HEK293T (cell line): ENCODE measurements around the gene TTC13.

Source experiments
- CTCF ChIA-PET: fragments of 350-600 bp; formaldehyde crosslinking; extraction: SDS; loops from one replicate; lab custom pipeline; 2021; ENCODE audit warnings: antibody characterized with exemption, inconsistent platforms; lab: Yijun Ruan, JAX
- POLR2A ChIA-PET: fragments of 350-600 bp; formaldehyde crosslinking; extraction: SDS; loops from one replicate; lab custom pipeline; 2020; ENCODE audit warnings: antibody characterized with exemption, inconsistent platforms; lab: Yijun Ruan, JAX
- DNase-seq: peaks from one replicate; pipeline ENCODE4 v3.0.0; 2012; ENCODE audit warnings: mixed read lengths; ENCODE audit errors: extremely low spot score
- ARNT ChIP-seq: fragments of 450-650 bp; IDR thresholded peaks from 2 replicates; pipeline ENCODE4 v1.6.1; 2017; ENCODE audit warnings: mild to moderate bottlenecking
- BHLHE40 ChIP-seq: fragments of 450-650 bp; IDR thresholded peaks from 2 replicates; pipeline ENCODE4 v1.6.1; 2016; ENCODE audit warnings: mild to moderate bottlenecking, moderate library complexity, borderline replicate concordance
- CTBP1 ChIP-seq: fragments of 450-650 bp; IDR thresholded peaks from 2 replicates; pipeline ENCODE4 v1.6.1; 2016; ENCODE audit warnings: borderline replicate concordance
- ELF4 ChIP-seq: fragments of 450-650 bp; IDR thresholded peaks from 2 replicates; pipeline ENCODE4 v1.6.1; 2017; ENCODE audit warnings: antibody characterized with exemption
- FOXA1 ChIP-seq: fragments of 450-650 bp; IDR thresholded peaks from 2 replicates; pipeline ENCODE4 v1.6.1; 2016; ENCODE audit warnings: mild to moderate bottlenecking
- FOXK2 ChIP-seq: fragments of 450-650 bp; IDR thresholded peaks from 2 replicates; pipeline ENCODE4 v1.6.1; 2016; ENCODE audit warnings: mild to moderate bottlenecking
- FOXM1 ChIP-seq: fragments of 450-650 bp; IDR thresholded peaks from 2 replicates; pipeline ENCODE4 v1.6.1; 2017; ENCODE audit warnings: mild to moderate bottlenecking, borderline replicate concordance
- HDGF ChIP-seq: fragments of 450-650 bp; IDR thresholded peaks from 2 replicates; pipeline ENCODE4 v1.6.1; 2017; ENCODE audit warnings: antibody characterized with exemption, borderline replicate concordance
- L3MBTL2 ChIP-seq: fragments of 450-650 bp; conservative IDR thresholded peaks from 2 replicates; pipeline ENCODE4 v1.6.1; 2016; ENCODE audit warnings: mild to moderate bottlenecking
- LEF1 ChIP-seq: fragments of 450-650 bp; IDR thresholded peaks from 2 replicates; pipeline ENCODE4 v1.6.1; 2017; ENCODE audit warnings: mild to moderate bottlenecking, borderline replicate concordance
- NFRKB ChIP-seq: fragments of 450-650 bp; IDR thresholded peaks from 2 replicates; pipeline ENCODE4 v1.6.1; 2016; ENCODE audit warnings: mild to moderate bottlenecking, moderate library complexity
- PKNOX1 ChIP-seq: fragments of 450-650 bp; IDR thresholded peaks from 2 replicates; pipeline ENCODE4 v1.6.1; 2016
- SP1 ChIP-seq: fragments of 450-650 bp; IDR thresholded peaks from 2 replicates; pipeline ENCODE4 v1.6.1; 2017
- SUZ12 ChIP-seq: fragments of 450-650 bp; IDR thresholded peaks from 2 replicates; pipeline ENCODE4 v1.6.1; 2016; ENCODE audit warnings: mild to moderate bottlenecking
- TARDBP ChIP-seq: fragments of 450-650 bp; IDR thresholded peaks from 2 replicates; pipeline ENCODE4 v1.6.1; 2016
- ZNF384 ChIP-seq: fragments of 450-650 bp; IDR thresholded peaks from 2 replicates; pipeline ENCODE4 v1.6.1; 2016

TTC13 gene

GRCh38 chr1:230910755-230911117 lies 67.9 kb downstream of the TTC13 start:
- ChIA-PET POLR2A (no interaction called here), CTCF (interaction anchor here (0.6 kb wide), 2 partner anchors 20 to 111 kb away, joined by 3 to 4 read pairs; no protein-coding TSS in a partner anchor)
- no peak for TF ChIP-seq ARNT
- no peak for TF ChIP-seq L3MBTL2
- no peak for TF ChIP-seq SUZ12
- no peak for TF ChIP-seq FOXA1
- no peak for TF ChIP-seq FOXM1
- TF ChIP-seq LEF1 = no peak
- no peak for TF ChIP-seq TARDBP
- TF ChIP-seq NFRKB = no peak
- TF ChIP-seq FOXK2 = no peak
- TF ChIP-seq SP1 = no peak
- TF ChIP-seq HDGF = no peak
- no peak for TF ChIP-seq BHLHE40
- no peak for TF ChIP-seq ELF4
- TF ChIP-seq CTBP1 = no peak
- TF ChIP-seq PKNOX1 = no peak
- no peak for TF ChIP-seq ZNF384
- DNase-seq = no peak

- no peak for TF ChIP-seq SP1
- CTCF ChIA-PET = interaction anchor here (0.6 kb wide), 1 partner anchor 111 kb away, joined by 3 read pairs; no protein-coding TSS in a partner anchor
- POLR2A ChIA-PET = no interaction called here
Measured at GRCh38 chr1:230909974-230910754, 68.5 kb downstream of the TTC13 start.

GRCh38 chr1:230907472-230908205 lies 71.0 kb downstream of the TTC13 start:
- DNase-seq = no peak
- TF ChIP-seq ARNT (no peak), FOXK2 (no peak), FOXA1 (no peak)
- ChIA-PET POLR2A (no interaction called here), CTCF (interaction anchor here (0.7 kb wide), 1 partner anchor 302 kb away, joined by 3 read pairs; no protein-coding TSS in a partner anchor)

More at GRCh38 chr1:230909974-230910754, 68.5 kb downstream of the TTC13 start:
- DNase-seq = no peak

GRCh38 chr1:230906226-230906625 lies 72.4 kb downstream of the TTC13 start:
- TF ChIP-seq CTBP1 (no peak), SP1 (no peak), FOXM1 (no peak), ZNF384 (no peak), SUZ12 (no peak), ELF4 (no peak), LEF1 (no peak), FOXK2 (no peak), FOXA1 (no peak), ARNT (no peak), BHLHE40 (no peak), TARDBP (no peak), L3MBTL2 (no peak)
- ChIA-PET CTCF (interaction anchor here (0.9 kb wide), 1 partner anchor 10 kb away, joined by 11 read pairs; no protein-coding TSS in a partner anchor), POLR2A (interaction anchor here (1.0 kb wide), 1 partner anchor 37 kb away, joined by 3 read pairs; no protein-coding TSS in a partner anchor)
- no peak for DNase-seq

- ChIA-PET CTCF (interaction anchor here (0.9 kb wide), 1 partner anchor 11 kb away, joined by 11 read pairs; no protein-coding TSS in a partner anchor), POLR2A (no interaction called here)
- no peak for DNase-seq
- TF ChIP-seq FOXM1 (no peak), ELF4 (no peak), FOXK2 (no peak), FOXA1 (no peak), ARNT (no peak), LEF1 (no peak), HDGF (no peak), L3MBTL2 (no peak), BHLHE40 (no peak), NFRKB (no peak), CTBP1 (no peak), ZNF384 (no peak), TARDBP (no peak), SUZ12 (no peak), SP1 (no peak), PKNOX1 (no peak)
Measured at GRCh38 chr1:230905733-230906132, 72.9 kb downstream of the TTC13 start.

- DNase-seq = no peak
- CTCF ChIA-PET = no interaction called here
Measured at GRCh38 chr1:230902349-230902923, 76.2 kb downstream of the TTC13 start.

More at GRCh38 chr1:230902349-230902923, 76.2 kb downstream of the TTC13 start:
- POLR2A ChIA-PET = no interaction called here
- no peak for TF ChIP-seq ARNT
- no peak for TF ChIP-seq ELF4
- TF ChIP-seq ZNF384 = no peak
- TF ChIP-seq BHLHE40 = no peak
- no peak for TF ChIP-seq CTBP1
- no peak for TF ChIP-seq LEF1
- no peak for TF ChIP-seq SP1
